Stomach smooth muscle (tissue), 2 donors: Measurements from ENCODE around the gene RARRES1.

ENCODE experiments used
- H3K27ac ChIP-seq: one replicate; pipeline ENCODE4 v1.7.0; 2013; ENCODE audit warnings: mild to moderate bottlenecking, low read length, inconsistent platforms
- H3K27me3 ChIP-seq, 2 donors: one replicate each; pipeline ENCODE4 v1.7.0; 2013; ENCODE audit warnings: low read length in 2 of 2; ENCODE audit not compliant: insufficient read depth in 2 of 2, control insufficient read depth in 1 of 2
- H3K36me3 ChIP-seq, 2 donors: one replicate each; pipeline ENCODE4 v1.7.0; 2013; ENCODE audit warnings: low read length in 2 of 2; ENCODE audit not compliant: control insufficient read depth in 2 of 2, insufficient read depth in 2 of 2
- H3K4me1 ChIP-seq: one replicate; pipeline ENCODE4 v1.7.0; 2013; ENCODE audit warnings: low read length; ENCODE audit not compliant: control insufficient read depth, insufficient read depth
- H3K4me3 ChIP-seq, 2 donors: one replicate each; pipeline ENCODE4 v1.7.0; 2013; ENCODE audit warnings: low read length in 2 of 2
- H3K9ac ChIP-seq, 2 donors: one replicate each; pipeline ENCODE4 v1.7.0; 2013; ENCODE audit warnings: low read length in 2 of 2, mild to moderate bottlenecking in 1 of 2
- H3K9me3 ChIP-seq, 2 donors: one replicate each; pipeline ENCODE4 v1.7.0; 2013; ENCODE audit warnings: low read length in 2 of 2; ENCODE audit not compliant: control insufficient read depth in 2 of 2
- donor health status: healthy.
- donor health status: Pancreatic carcinoma.

The RARRES1 gene

DNA sequence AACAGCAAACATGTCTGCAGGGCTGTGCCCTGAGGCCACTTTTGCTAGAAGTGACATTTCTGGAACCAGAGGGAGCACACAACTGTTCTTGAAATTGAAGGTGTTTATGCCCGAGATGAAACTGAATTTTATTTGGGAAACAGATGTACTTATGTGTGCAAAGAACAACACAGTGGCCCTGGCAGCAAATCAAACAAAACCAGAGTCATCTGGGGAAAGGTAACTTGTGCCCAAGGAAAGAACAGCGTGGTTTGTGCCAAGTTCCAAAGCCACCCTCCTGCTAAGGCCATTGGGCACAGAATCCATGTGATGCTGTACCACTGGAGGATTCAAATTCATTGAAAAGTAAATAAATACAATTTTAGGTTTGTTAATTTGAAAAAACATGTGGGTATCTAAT, 31.2 kb upstream of the RARRES1 start:
- H3K27me3 ChIP-seq: no peaks in the 10 kb centered on the region
- no peaks in the 10 kb centered on the region for H3K9me3 ChIP-seq
- H3K36me3 ChIP-seq: peaks cover 0 to 3% of the 10 kb centered on the region in 2 donors
- no peak overlapping the region for H3K4me3 ChIP-seq
- no peak overlapping the region for H3K27ac ChIP-seq
- H3K9ac ChIP-seq: no peak overlapping the region
- H3K4me1 ChIP-seq: peaks cover 12% of the 10 kb centered on the region

- H3K27me3 ChIP-seq: no peaks in the 10 kb centered on the region
- H3K27ac ChIP-seq: no peak overlapping the region
- H3K9me3 ChIP-seq: no peaks in the 10 kb centered on the region
- peaks cover 8% of the 10 kb centered on the region for H3K4me1 ChIP-seq
- peaks cover 0 to 3% of the 10 kb centered on the region in 2 donors for H3K36me3 ChIP-seq
- H3K4me3 ChIP-seq: no peak overlapping the region
- no peak overlapping the region for H3K9ac ChIP-seq
Observed at GRCh38 chr3:158762701-158763100, 30.4 kb upstream of the RARRES1 start.

DNA sequence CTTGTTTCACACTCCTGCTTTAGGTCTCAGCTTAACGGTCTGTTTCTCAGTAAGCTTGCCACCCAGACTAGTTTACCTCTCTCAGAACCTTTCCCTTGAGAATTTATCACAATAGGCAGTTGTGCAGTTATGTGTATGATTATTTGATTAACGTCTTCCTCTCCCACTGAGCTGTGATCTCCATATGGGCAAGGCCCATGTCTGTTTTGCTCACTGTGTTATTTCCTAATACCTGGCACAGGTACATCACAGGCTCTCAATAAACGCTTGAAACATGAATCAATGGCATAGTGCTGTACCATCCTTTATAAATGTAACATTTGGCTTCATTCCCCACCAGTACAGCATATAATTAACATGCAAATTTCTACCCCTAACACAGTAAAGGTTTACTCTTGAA, 29.1 kb upstream of the RARRES1 start:
- H3K4me3 ChIP-seq: no peak overlapping the region

DNA sequence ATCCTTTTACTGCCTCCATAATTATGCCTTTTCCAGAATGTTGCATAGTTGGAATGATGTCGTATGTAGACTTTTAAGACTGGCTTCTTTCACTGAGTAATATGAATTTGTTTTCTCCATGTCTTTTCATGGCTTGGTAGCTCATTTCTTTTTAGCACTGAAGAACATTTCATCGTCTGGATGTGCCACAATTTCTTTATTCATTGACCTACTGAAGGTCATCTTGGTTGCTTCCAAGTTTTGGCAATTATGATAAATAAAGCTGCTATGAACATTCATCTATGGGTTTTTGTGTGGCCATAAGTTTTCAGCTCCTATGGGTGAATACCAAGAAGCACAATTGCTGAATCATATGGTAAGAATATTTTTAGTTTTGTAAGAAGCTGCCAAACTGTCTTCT, 23.2 kb upstream of the RARRES1 start:
- Histone ChIP-seq H3K4me1 (no peaks in the 10 kb centered on the region), H3K27me3 (no peaks in the 10 kb centered on the region), H3K9me3 (no peaks in the 10 kb centered on the region), H3K9ac (no peak overlapping the region), H3K27ac (no peak overlapping the region), H3K36me3 (peaks cover 0 to 1% of the 10 kb centered on the region in 2 donors), H3K4me3 (no peak overlapping the region)

More for the DNA sequence above, 29.1 kb upstream of the RARRES1 start:
- Histone ChIP-seq H3K36me3 (peaks cover 0 to 3% of the 10 kb centered on the region in 2 donors), H3K9ac (no peak overlapping the region), H3K27me3 (no peaks in the 10 kb centered on the region), H3K27ac (no peak overlapping the region), H3K9me3 (no peaks in the 10 kb centered on the region), H3K4me1 (peaks cover 3% of the 10 kb centered on the region)

DNA sequence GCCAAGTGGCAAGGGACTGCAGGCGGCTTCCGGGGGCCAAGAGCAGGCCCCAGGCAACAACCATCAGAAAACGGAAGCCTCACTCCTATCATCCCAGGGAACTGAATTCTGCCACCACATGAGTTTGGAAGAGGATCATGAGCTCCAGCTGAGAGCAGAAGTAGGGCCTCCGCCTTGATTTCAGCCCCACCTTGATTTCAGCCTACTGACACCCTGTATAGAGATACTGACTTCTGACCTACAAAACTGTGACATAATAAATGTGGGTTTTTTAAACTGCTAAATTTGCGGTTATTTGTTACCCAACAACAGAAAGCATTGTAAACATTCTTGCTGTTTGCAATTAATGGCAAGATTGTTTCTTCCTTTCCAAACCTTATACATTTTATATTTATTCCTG, 21.6 kb upstream of the RARRES1 start:
- H3K4me1 ChIP-seq: peaks cover under 1% of the 10 kb centered on the region
- no peak overlapping the region for H3K27ac ChIP-seq
- no peak overlapping the region for H3K9ac ChIP-seq
- no peaks in the 10 kb centered on the region for H3K27me3 ChIP-seq
- no peaks in the 10 kb centered on the region for H3K9me3 ChIP-seq
- H3K4me3 ChIP-seq: no peak overlapping the region
- peaks cover 2 to 5% of the 10 kb centered on the region in 2 donors for H3K36me3 ChIP-seq

DNA sequence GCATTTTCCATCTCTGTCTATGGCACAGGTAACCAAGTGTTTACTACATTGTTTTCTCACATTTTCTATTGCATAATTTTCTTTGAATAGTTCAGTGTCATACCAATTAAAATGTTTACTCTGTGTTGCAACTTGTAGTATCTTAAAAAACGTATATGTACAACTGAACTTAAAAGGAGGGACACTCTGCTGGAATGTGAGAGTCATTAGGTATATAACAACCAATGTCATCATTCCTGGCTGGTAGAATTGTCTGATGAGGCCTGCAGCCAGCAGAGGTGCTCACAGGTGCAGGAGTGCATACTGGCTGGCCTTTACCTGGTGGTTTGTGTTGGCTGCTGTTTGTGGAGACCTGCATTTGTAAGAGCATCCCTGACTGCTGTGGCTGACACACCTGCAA, 19.1 kb upstream of the RARRES1 start:
- Histone ChIP-seq H3K9ac (no peak overlapping the region), H3K27ac (no peak overlapping the region), H3K9me3 (no peaks in the 10 kb centered on the region), H3K36me3 (peaks cover 8 to 12% of the 10 kb centered on the region in 2 donors), H3K4me1 (peaks cover 4% of the 10 kb centered on the region), H3K4me3 (no peak overlapping the region), H3K27me3 (no peaks in the 10 kb centered on the region)

GRCh38 chr3:158750016-158750415, 17.8 kb upstream of the RARRES1 start:
- Histone ChIP-seq H3K27me3 (no peaks in the 10 kb centered on the region), H3K4me1 (peaks cover 4% of the 10 kb centered on the region), H3K4me3 (no peak overlapping the region), H3K9ac (no peak overlapping the region), H3K36me3 (peaks cover 11 to 12% of the 10 kb centered on the region in 2 donors), H3K27ac (no peak overlapping the region), H3K9me3 (no peaks in the 10 kb centered on the region)

DNA sequence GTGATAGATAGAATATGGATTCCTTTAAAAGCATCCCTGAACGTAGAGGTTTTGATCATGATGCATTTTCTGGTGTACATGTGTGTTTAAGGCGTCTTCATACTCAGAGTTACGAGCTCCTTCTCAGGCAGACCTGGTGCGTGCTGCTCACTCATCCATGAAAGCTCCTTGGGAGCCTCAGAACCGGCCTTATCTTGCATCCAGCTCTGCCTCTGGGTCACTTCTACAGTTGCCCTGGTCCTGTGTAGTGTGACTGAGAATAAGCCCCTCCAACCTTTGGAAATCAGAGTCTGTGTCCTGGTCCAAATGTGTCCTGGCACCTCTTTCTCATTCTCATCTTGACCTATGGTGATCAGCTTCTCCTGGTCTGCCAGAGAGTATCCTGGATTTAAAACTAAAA, 17.3 kb upstream of the RARRES1 start:
- H3K9me3 ChIP-seq: no peaks in the 10 kb centered on the region
- no peak overlapping the region for H3K4me3 ChIP-seq
- H3K9ac ChIP-seq: no peak overlapping the region
- no peak overlapping the region for H3K27ac ChIP-seq
- peaks cover 11 to 12% of the 10 kb centered on the region in 2 donors for H3K36me3 ChIP-seq
- peaks cover 4% of the 10 kb centered on the region for H3K4me1 ChIP-seq
- no peaks in the 10 kb centered on the region for H3K27me3 ChIP-seq

GRCh38 chr3:158748237-158748828, 16.1 kb upstream of the RARRES1 start:
- no peaks in the 10 kb centered on the region for H3K27me3 ChIP-seq
- H3K36me3 ChIP-seq: peaks cover 11 to 12% of the 10 kb centered on the region in 2 donors
- peaks cover 4% of the 10 kb centered on the region for H3K4me1 ChIP-seq
- H3K4me3 ChIP-seq: no peak overlapping the region
- no peaks in the 10 kb centered on the region for H3K9me3 ChIP-seq
- H3K9ac ChIP-seq: no peak overlapping the region
- peak overlapping the region; percentile 24 for H3K27ac ChIP-seq

- H3K36me3 ChIP-seq: peaks cover 11 to 12% of the 10 kb centered on the region in 2 donors
- H3K4me1 ChIP-seq: peaks cover 4% of the 10 kb centered on the region
- H3K27ac ChIP-seq: no peak overlapping the region
- H3K9me3 ChIP-seq: no peaks in the 10 kb centered on the region
- H3K9ac ChIP-seq: no peak overlapping the region
- no peak overlapping the region for H3K4me3 ChIP-seq
- H3K27me3 ChIP-seq: no peaks in the 10 kb centered on the region
Observed at GRCh38 chr3:158747417-158747816, 15.2 kb upstream of the RARRES1 start.

- no peaks in the 10 kb centered on the region for H3K27me3 ChIP-seq
- no peak overlapping the region for H3K4me3 ChIP-seq
- no peak overlapping the region for H3K27ac ChIP-seq
- peaks cover 4% of the 10 kb centered on the region for H3K4me1 ChIP-seq
- H3K36me3 ChIP-seq: peaks cover 12 to 15% of the 10 kb centered on the region in 2 donors
- H3K9ac ChIP-seq: no peak overlapping the region
- H3K9me3 ChIP-seq: no peaks in the 10 kb centered on the region
Observed at GRCh38 chr3:158745551-158745950, 13.3 kb upstream of the RARRES1 start.
